CD14-positive monocyte (primary cell): ENCODE results near the gene ZNF780B. TPM values are rescaled to one million over a fixed set of nuclear protein-coding genes. Genes with fewer than 3 reads are reported as not detected.

Experiments used
- DNase-seq, 3 donors: peaks; one replicate each; pipeline ENCODE4 v3.0.0-alpha.2; 2011 to 2022
- H2AFZ ChIP-seq: 2 replicates; pipeline ENCODE4 v1.6.0; 2012; ENCODE audit warnings: mild to moderate bottlenecking, low read depth, low read length, inconsistent platforms; ENCODE audit not compliant: insufficient read depth, poor library complexity, severe bottlenecking
- H3K27ac ChIP-seq, 2 donors: 1 replicate in 1 of 2; 2 replicates in 1 of 2; pipeline ENCODE4 v1.5.1; 2012 to 2013; ENCODE audit warnings: low read length in 2 of 2, control low read depth in 1 of 2, inconsistent platforms in 1 of 2, low read depth in 1 of 2, mild to moderate bottlenecking in 1 of 2
- H3K27me3 ChIP-seq, 2 donors: one replicate each; pipeline versions ENCODE4 v1.6.0 to v1.6.1; 2011 to 2013; ENCODE audit warnings: low read length in 2 of 2; ENCODE audit not compliant: control insufficient read depth in 2 of 2, insufficient read depth in 2 of 2
- H3K36me3 ChIP-seq, 2 donors: replicated peaks in 1 of 2; 1 replicate in 1 of 2; 2 replicates in 1 of 2; pipeline versions ENCODE4 v1.5.1 to v1.6.1; 2012 to 2013; ENCODE audit warnings: low read length in 2 of 2, control low read depth in 1 of 2, inconsistent platforms in 1 of 2, mild to moderate bottlenecking in 1 of 2; ENCODE audit not compliant: insufficient read depth in 2 of 2, control insufficient read depth in 1 of 2
- H3K4me1 ChIP-seq, 2 donors: 1 replicate in 1 of 2; 2 replicates in 1 of 2; pipeline versions ENCODE4 v1.5.1 to v1.6.1; 2012 to 2013; ENCODE audit warnings: low read length in 2 of 2, control low read depth in 1 of 2, inconsistent platforms in 1 of 2, mild to moderate bottlenecking in 1 of 2, moderate library complexity in 1 of 2; ENCODE audit not compliant: insufficient read depth in 2 of 2, control insufficient read depth in 1 of 2
- H3K4me2 ChIP-seq: replicated peaks from 2 replicates; pipeline ENCODE3; 2012; ENCODE audit warnings: low read length, moderate library complexity, mild to moderate bottlenecking; ENCODE audit not compliant: poor library complexity, severe bottlenecking; ENCODE audit errors: extremely low read depth
- H3K4me3 ChIP-seq, 3 experiments: fragments of 200-600 bp in 1 of 3; sonication (generic) in 1 of 3; replicated peaks in 1 of 3; 1 replicate in 2 of 3; 2 replicates in 1 of 3; pipeline ENCODE4 v1.5.1; 2011 to 2013; ENCODE audit warnings: low read length in 3 of 3, mild to moderate bottlenecking in 3 of 3, control low read depth in 2 of 3, low read depth in 2 of 3, inconsistent platforms in 1 of 3, moderate library complexity in 1 of 3
- H3K79me2 ChIP-seq: 2 replicates; pipeline ENCODE4 v1.6.0; 2012; ENCODE audit warnings: mild to moderate bottlenecking, control low read depth, inconsistent platforms, low read length, moderate library complexity; ENCODE audit not compliant: insufficient read depth
- H3K9ac ChIP-seq: 2 replicates; pipeline ENCODE4 v1.6.0; 2017; ENCODE audit warnings: low read length, mild to moderate bottlenecking; ENCODE audit not compliant: insufficient read depth, poor library complexity, severe bottlenecking
- H3K9me3 ChIP-seq, 2 donors: replicated peaks in 1 of 2; 1 replicate in 1 of 2; 2 replicates in 1 of 2; pipeline versions ENCODE4 v1.5.1 to v1.6.1; 2012 to 2013; ENCODE audit warnings: low read length in 2 of 2, control low read depth in 1 of 2; ENCODE audit not compliant: control insufficient read depth in 1 of 2, insufficient read depth in 1 of 2
- H4K20me1 ChIP-seq: 2 replicates; pipeline ENCODE4 v1.6.0; 2012; ENCODE audit warnings: mild to moderate bottlenecking, low read length, control low read depth, moderate library complexity; ENCODE audit not compliant: insufficient read depth
- H3K27ac Mint-ChIP-seq, 7 donors: one replicate each; pipeline ENCODE4 v1.8.0; 2020; ENCODE audit warnings: mild to moderate bottlenecking in 7 of 7, mixed read lengths in 7 of 7, moderate library complexity in 6 of 7, inconsistent platforms in 2 of 7
- H3K27me3 Mint-ChIP-seq, 3 donors: one replicate each; pipeline ENCODE4 v1.8.0; 2021 to 2022; ENCODE audit warnings: low read depth in 3 of 3, mild to moderate bottlenecking in 3 of 3, mixed read lengths in 3 of 3, moderate library complexity in 3 of 3, inconsistent platforms in 1 of 3
- H3K36me3 Mint-ChIP-seq, 2 donors: one replicate each; pipeline ENCODE4 v1.8.0; 2020; ENCODE audit warnings: mixed read lengths in 2 of 2, inconsistent platforms in 1 of 2, mild to moderate bottlenecking in 1 of 2
- H3K4me1 Mint-ChIP-seq: one replicate; pipeline ENCODE4 v1.8.0; 2020; ENCODE audit warnings: mild to moderate bottlenecking, mixed read lengths
- H3K4me3 Mint-ChIP-seq, 2 donors: one replicate each; pipeline ENCODE4 v1.8.0; 2020; ENCODE audit warnings: mild to moderate bottlenecking in 2 of 2, mixed read lengths in 2 of 2, moderate library complexity in 1 of 2
- H3K9me3 Mint-ChIP-seq, 7 donors: one replicate each; pipeline ENCODE4 v1.8.0; 2020 to 2022; ENCODE audit warnings: mixed read lengths in 7 of 7, mild to moderate bottlenecking in 6 of 7, moderate library complexity in 6 of 7, inconsistent platforms in 2 of 7
- WGBS: methylation state at CpG from one replicate; pipeline ENCODE4 v1.1.5; 2013; ENCODE audit warnings: missing lambda C conversion rate; ENCODE audit not compliant: insufficient coverage; 5-methylcytosine and 5-hydroxymethylcytosine counted together
- intact Hi-C, 2 donors: fragments of 100-400 bp; cut with micrococcal nuclease; formaldehyde crosslinking; loops; one replicate each; pipeline versions ENCODE4 v1.15.0 to v1.15.1; 2023
- polyA plus RNA-seq, 3 donors: library from polyadenylated mRNA; depleted of rRNA in 1 of 3; unstranded in 2 of 3; stranded (reverse) in 1 of 3; fragments of 300-500 nt in 2 of 3; fragments of >200 nt in 1 of 3; fragmentation: Illumina TruSeq in 2 of 3; gene quantifications; 1 replicate in 2 of 3; 2 replicates in 1 of 3; pipeline ENCODE4 v1.2.3, GENCODE V29; 2012 to 2021
- TF ChIP-seq, protein P1 (sequence below): fragments of 200-600 bp; IDR thresholded peaks from one replicate; pipeline ENCODE4 v1.8.0; 2022; ENCODE audit warnings: antibody characterized with exemption, mild to moderate bottlenecking

The ZNF780B gene
- polyA plus RNA-seq, 3 donors: 2.0 to 3.3 (median 3.1) TPM

DNA sequence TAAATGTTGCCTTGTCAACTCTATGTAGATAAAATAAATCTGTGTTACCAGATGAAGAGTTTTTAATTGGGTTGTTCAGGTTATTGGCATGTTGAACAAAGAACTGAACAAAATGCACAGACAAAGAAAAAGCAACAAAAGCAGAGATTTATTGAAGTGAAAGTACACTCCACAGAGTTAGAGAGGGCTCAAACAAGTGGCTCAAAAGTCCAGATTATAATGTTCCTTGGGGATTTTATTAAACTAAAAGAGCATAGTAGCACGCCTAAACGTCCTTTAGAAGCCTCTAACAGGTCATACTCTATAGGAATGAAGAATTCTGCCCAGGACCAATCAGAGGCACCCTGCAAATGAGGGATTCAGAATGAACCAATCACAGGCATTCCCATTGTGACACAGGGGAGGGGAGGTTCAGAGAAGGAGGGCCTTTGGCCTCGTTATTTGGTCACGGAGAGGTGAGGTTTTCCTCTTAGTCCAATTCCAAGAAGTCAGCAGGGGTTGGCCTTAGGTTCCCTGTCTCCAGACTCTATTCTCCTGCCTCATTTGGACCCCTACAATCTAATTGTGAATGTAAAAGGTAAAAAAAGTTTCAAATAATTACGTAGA lies 72.2 kb downstream of the ZNF780B start:
- Histone ChIP-seq H3K9ac (no peak overlapping the region), H3K9me3 (peaks cover 17 to 28% of the 10 kb centered on the region in 2 donors), H3K4me2 (no peak overlapping the region), H3K4me3 (no peak overlapping the region), H3K27ac (no peak overlapping the region), H4K20me1 (no peaks in the 10 kb centered on the region), H3K27me3 (no peaks in the 10 kb centered on the region), H3K4me1 (no peaks in the 10 kb centered on the region), H3K36me3 (peaks cover 33 to 49% of the 10 kb centered on the region in 2 donors), H3K79me2 (no peaks in the 10 kb centered on the region), H2AFZ (no peak overlapping the region)
- Mint-ChIP-seq H3K9me3 (peaks cover 31 to 50% (median 44%) of the 10 kb centered on the region in 7 donors), H3K27ac (no peak overlapping the region), H3K27me3 (peaks cover 0 to 3% (median 3%) of the 10 kb centered on the region in 3 donors), H3K4me1 (peaks cover 4% of the 10 kb centered on the region), H3K36me3 (peaks cover 40 to 55% of the 10 kb centered on the region in 2 donors), H3K4me3 (no peak overlapping the region)
- no CpG with 5 or more reads among the region's 5 CpGs for WGBS
- intact Hi-C loops: no loop called here
- DNase-seq: no peak
- TF ChIP-seq, protein P1, sequence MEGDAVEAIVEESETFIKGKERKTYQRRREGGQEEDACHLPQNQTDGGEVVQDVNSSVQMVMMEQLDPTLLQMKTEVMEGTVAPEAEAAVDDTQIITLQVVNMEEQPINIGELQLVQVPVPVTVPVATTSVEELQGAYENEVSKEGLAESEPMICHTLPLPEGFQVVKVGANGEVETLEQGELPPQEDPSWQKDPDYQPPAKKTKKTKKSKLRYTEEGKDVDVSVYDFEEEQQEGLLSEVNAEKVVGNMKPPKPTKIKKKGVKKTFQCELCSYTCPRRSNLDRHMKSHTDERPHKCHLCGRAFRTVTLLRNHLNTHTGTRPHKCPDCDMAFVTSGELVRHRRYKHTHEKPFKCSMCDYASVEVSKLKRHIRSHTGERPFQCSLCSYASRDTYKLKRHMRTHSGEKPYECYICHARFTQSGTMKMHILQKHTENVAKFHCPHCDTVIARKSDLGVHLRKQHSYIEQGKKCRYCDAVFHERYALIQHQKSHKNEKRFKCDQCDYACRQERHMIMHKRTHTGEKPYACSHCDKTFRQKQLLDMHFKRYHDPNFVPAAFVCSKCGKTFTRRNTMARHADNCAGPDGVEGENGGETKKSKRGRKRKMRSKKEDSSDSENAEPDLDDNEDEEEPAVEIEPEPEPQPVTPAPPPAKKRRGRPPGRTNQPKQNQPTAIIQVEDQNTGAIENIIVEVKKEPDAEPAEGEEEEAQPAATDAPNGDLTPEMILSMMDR: no peak

DNA sequence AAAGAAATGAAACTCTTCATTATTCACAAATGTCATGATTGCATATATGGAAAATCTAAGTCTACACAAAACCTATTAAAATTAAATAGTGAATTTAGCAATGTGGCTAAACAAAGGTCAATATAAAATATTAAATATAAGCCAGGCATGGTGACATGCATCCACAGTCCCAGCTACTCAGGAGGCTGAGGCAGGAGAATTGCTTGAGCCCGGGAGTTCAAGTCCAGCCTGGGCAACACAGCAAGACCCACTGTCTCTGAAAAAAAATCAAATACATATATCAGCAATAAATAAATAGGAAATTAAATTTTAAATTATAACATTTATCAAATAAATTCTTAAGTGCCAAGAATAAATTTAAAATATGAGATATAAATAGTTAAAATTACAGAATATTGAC lies 73.1 kb downstream of the ZNF780B start:
- no peak overlapping the region for H3K27ac Mint-ChIP-seq
- peaks cover 30 to 46% (median 41%) of the 10 kb centered on the region in 7 donors for H3K9me3 Mint-ChIP-seq
- H3K4me1 Mint-ChIP-seq: peaks cover 4% of the 10 kb centered on the region
- H3K4me1 ChIP-seq: no peaks in the 10 kb centered on the region
- intact Hi-C loops: no loop called here
- TF ChIP-seq, protein P1: no peak
- no peaks in the 10 kb centered on the region for H3K79me2 ChIP-seq
- no peak for DNase-seq
- H3K4me3 Mint-ChIP-seq: no peak overlapping the region
- H3K9ac ChIP-seq: no peak overlapping the region
- H2AFZ ChIP-seq: no peak overlapping the region
- H3K27me3 Mint-ChIP-seq: peaks cover 0 to 3% (median 3%) of the 10 kb centered on the region in 3 donors
- no peaks in the 10 kb centered on the region for H3K27me3 ChIP-seq
- peaks cover 41 to 58% of the 10 kb centered on the region in 2 donors for H3K36me3 ChIP-seq
- peaks cover 14 to 28% of the 10 kb centered on the region in 2 donors for H3K9me3 ChIP-seq
- no peaks in the 10 kb centered on the region for H4K20me1 ChIP-seq
- H3K4me2 ChIP-seq: no peak overlapping the region
- H3K36me3 Mint-ChIP-seq: peaks cover 49 to 62% of the 10 kb centered on the region in 2 donors
- H3K27ac ChIP-seq: no peak overlapping the region
- WGBS: no CpG with 5 or more reads among the region's 1 CpG
- no peak overlapping the region for H3K4me3 ChIP-seq

Other genes with a start within 250 kb of the ZNF780B start
- gene DYRK1B, start 222.1 kb downstream of the ZNF780B start, polyA plus RNA-seq: 10 to 100 TPM in 1 of 3 donors, 1 to 10 TPM in 2; 4.2 to 13.6 (median 6.5) TPM
- gene FBL, start 209.9 kb downstream of the ZNF780B start, polyA plus RNA-seq: 100 to 1,000 TPM in 1 of 3 donors, 10 to 100 TPM in 2; 57.1 to 157 (median 60.3) TPM
- gene FCGBP, start 121.6 kb downstream of the ZNF780B start, polyA plus RNA-seq: under 1 TPM in 2 of 3 donors, not detected in 1; 0.07 to 0.29 TPM
- 10 to 100 TPM; 67.0 to 85.8 (median 79.6) TPM for gene PSMC4, start 85.1 kb downstream of the ZNF780B start, polyA plus RNA-seq
- 1 to 10 TPM; 1.3 to 2.3 (median 1.4) TPM for gene ZNF546, start 59.2 kb downstream of the ZNF780B start, polyA plus RNA-seq
- gene ZNF780A, start 34.7 kb upstream of the ZNF780B start, polyA plus RNA-seq: 10 to 100 TPM in 2 of 3 donors, 1 to 10 TPM in 1; 9.8 to 14.1 (median 12.6) TPM
- 1 to 10 TPM in 1 of 3 donors, under 1 TPM in 1, not detected in 1; 0.05 to 9.1 TPM for gene MAP3K10, start 135.2 kb upstream of the ZNF780B start, polyA plus RNA-seq
- gene TTC9B, start 162.2 kb upstream of the ZNF780B start, polyA plus RNA-seq: not detected
- under 1 TPM in 1 of 3 donors, not detected in 2; 0.12 TPM for gene CCNP, start 170.5 kb upstream of the ZNF780B start, polyA plus RNA-seq
- gene AKT2, start 229.1 kb upstream of the ZNF780B start, polyA plus RNA-seq: 100 to 1,000 TPM in 1 of 3 donors, 10 to 100 TPM in 2; 11.4 to 122 (median 16.3) TPM